Neural cell (in vitro differentiated cells): Measurements from ENCODE around the gene KIF20A. TPM values are rescaled to one million over a fixed set of nuclear protein-coding genes. Genes with fewer than 3 reads are reported as not detected.

Experiments used
- H2AFZ ChIP-seq: fragments of 200-600, 300-800 bp; sonication (generic), shearing (Covaris generic); 2 replicates; pipeline ENCODE4 v1.6.0; 2014; ENCODE audit warnings: low read depth, mild to moderate bottlenecking, antibody characterized with exemption, low read length, moderate library complexity
- H3F3A ChIP-seq: fragments of 200-600 bp; shearing (Covaris generic); 2 replicates; pipeline ENCODE4 v1.6.1; 2016; ENCODE audit warnings: mild to moderate bottlenecking, moderate library complexity, mixed read lengths, antibody characterized with exemption, low read length; ENCODE audit not compliant: insufficient read depth, poor library complexity, severe bottlenecking
- H3K27ac ChIP-seq: fragments of 200-600, 300-800 bp; sonication (generic), shearing (Covaris generic); 2 replicates; pipeline ENCODE4 v1.5.1; 2014; ENCODE audit warnings: mild to moderate bottlenecking, low read length, moderate library complexity
- H3K27me3 ChIP-seq: fragments of 300-800, 200-600 bp; sonication (generic), shearing (Covaris generic); 2 replicates; pipeline ENCODE4 v1.6.0; 2014; ENCODE audit warnings: mild to moderate bottlenecking, low read depth, low read length, moderate library complexity; ENCODE audit not compliant: insufficient read depth
- H3K36me3 ChIP-seq: fragments of 300-800, 200-600 bp; sonication (generic), shearing (Covaris generic); 2 replicates; pipeline ENCODE4 v1.5.1; 2014; ENCODE audit warnings: mild to moderate bottlenecking, antibody characterized with exemption, low read length, moderate library complexity; ENCODE audit not compliant: insufficient read depth
- H3K4me2 ChIP-seq: fragments of 300-800, 200-600 bp; sonication (generic), shearing (Covaris generic); 2 replicates; pipeline ENCODE4 v1.6.0; 2014; ENCODE audit warnings: mild to moderate bottlenecking, low read length
- H3K4me3 ChIP-seq: fragments of 300-800, 200-600 bp; sonication (generic), shearing (Covaris generic); 2 replicates; pipeline ENCODE4 v1.5.1; 2014; ENCODE audit warnings: mild to moderate bottlenecking, low read length, moderate library complexity
- H3K79me2 ChIP-seq: fragments of 200-600 bp; shearing (Covaris generic); replicated peaks from 2 replicates; pipeline ENCODE4 v1.6.0; 2014; ENCODE audit warnings: mild to moderate bottlenecking, low read length, moderate library complexity; ENCODE audit not compliant: insufficient read depth
- H3K9ac ChIP-seq: fragments of 300-800, 200-600 bp; sonication (generic), shearing (Covaris generic); 2 replicates; pipeline ENCODE4 v1.6.1; 2016; ENCODE audit warnings: mild to moderate bottlenecking, low read length, mixed read lengths
- H3K9me2 ChIP-seq: fragments of 200-600 bp; shearing (Covaris generic); 2 replicates; pipeline ENCODE4 v1.6.1; 2016; ENCODE audit warnings: mild to moderate bottlenecking, low read length, mixed read lengths; ENCODE audit not compliant: insufficient read depth
- H3K9me3 ChIP-seq: fragments of 200-600, 300-800 bp; sonication (generic), shearing (Covaris generic); 2 replicates; pipeline ENCODE4 v1.6.1; 2016; ENCODE audit warnings: mild to moderate bottlenecking, mixed run types, low read length, moderate library complexity, mixed read lengths
- H4K20me1 ChIP-seq: fragments of 200-600 bp; shearing (Covaris generic); 2 replicates; pipeline ENCODE4 v1.6.1; 2016; ENCODE audit warnings: mild to moderate bottlenecking, mixed run types; ENCODE audit not compliant: insufficient read depth
- CTCF ChIP-seq: fragments of 450-650 bp; IDR thresholded peaks from 2 replicates; pipeline ENCODE4 v1.5.1; 2014; ENCODE audit warnings: antibody characterized with exemption, mild to moderate bottlenecking, moderate library complexity; ENCODE audit not compliant: poor library complexity, severe bottlenecking
- EP300 ChIP-seq: fragments of 450-650 bp; conservative IDR thresholded peaks from 2 replicates; pipeline ENCODE4 v1.6.1; 2014; ENCODE audit warnings: antibody characterized with exemption, mild to moderate bottlenecking, moderate library complexity; ENCODE audit not compliant: poor library complexity, severe bottlenecking
- EZH2 ChIP-seq: fragments of 200-600, 300-800 bp; shearing (Covaris generic), sonication (generic); IDR thresholded peaks from 2 replicates; pipeline ENCODE4 v1.6.1; 2014; ENCODE audit warnings: antibody characterized with exemption, low read length, borderline replicate concordance, mild to moderate bottlenecking; ENCODE audit not compliant: insufficient read depth, poor library complexity, severe bottlenecking
- MXI1 ChIP-seq: fragments of 450-650 bp; conservative IDR thresholded peaks from 2 replicates; pipeline ENCODE4 v1.6.1; 2014; ENCODE audit warnings: antibody characterized with exemption, mild to moderate bottlenecking; ENCODE audit not compliant: poor library complexity, severe bottlenecking
- POLR2AphosphoS5 ChIP-seq: IDR thresholded peaks from 2 replicates; pipeline ENCODE4 v1.6.1; 2012
- RAD21 ChIP-seq: fragments of 450-650 bp; conservative IDR thresholded peaks from 2 replicates; pipeline ENCODE4 v1.6.1; 2014; ENCODE audit warnings: antibody characterized with exemption, mild to moderate bottlenecking, moderate library complexity
- SMC3 ChIP-seq: fragments of 450-650 bp; conservative IDR thresholded peaks from 2 replicates; pipeline ENCODE4 v1.6.1; 2014; ENCODE audit warnings: antibody characterized with exemption, mild to moderate bottlenecking, moderate library complexity; ENCODE audit not compliant: poor library complexity
- TAF1 ChIP-seq: IDR thresholded peaks from 2 replicates; pipeline ENCODE4 v1.6.1; 2012; ENCODE audit warnings: low read depth
- polyA plus RNA-seq: library from polyadenylated mRNA; depleted of rRNA; stranded (reverse); fragments of >200 nt; gene quantifications from 2 replicates; pipeline ENCODE4 v1.2.3, GENCODE V29; 2014
- TF ChIP-seq, protein P1 (sequence below): IDR thresholded peaks from 2 replicates; pipeline ENCODE4 v1.6.1; 2012; ENCODE audit warnings: borderline replicate concordance

KIF20A gene
- polyA plus RNA-seq, 1 donor from 2014 or later = 2.1 TPM

DNA sequence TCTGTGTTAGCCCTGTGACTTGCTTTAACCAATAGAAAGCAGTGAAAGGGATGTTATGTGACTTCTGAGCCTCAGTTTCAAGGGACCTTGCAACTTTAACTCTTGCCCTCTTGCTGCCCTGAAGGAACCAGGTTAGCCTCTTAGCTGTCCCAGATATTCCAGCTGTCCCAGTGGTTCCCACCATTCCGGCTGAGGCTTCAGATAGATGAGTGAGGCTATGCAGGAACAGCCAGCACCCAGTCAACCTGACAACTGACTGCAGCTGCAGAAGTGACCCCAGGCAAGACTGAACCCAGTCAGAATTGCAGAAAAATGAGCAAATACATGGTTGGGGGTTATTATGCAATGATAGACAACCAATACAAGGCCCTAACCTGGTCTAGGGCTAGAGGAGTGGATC, 44.6 kb downstream of the KIF20A start:
- H3K4me2 ChIP-seq = no peak overlapping the region
- no peaks in the 10 kb centered on the region for H3K9me3 ChIP-seq
- no peak overlapping the region for H3K27ac ChIP-seq
- no peak for TF ChIP-seq POLR2AphosphoS5
- TF ChIP-seq CTCF = no peak
- no peak for TF ChIP-seq EZH2
- TF ChIP-seq TAF1 = no peak
- TF ChIP-seq, protein P1, sequence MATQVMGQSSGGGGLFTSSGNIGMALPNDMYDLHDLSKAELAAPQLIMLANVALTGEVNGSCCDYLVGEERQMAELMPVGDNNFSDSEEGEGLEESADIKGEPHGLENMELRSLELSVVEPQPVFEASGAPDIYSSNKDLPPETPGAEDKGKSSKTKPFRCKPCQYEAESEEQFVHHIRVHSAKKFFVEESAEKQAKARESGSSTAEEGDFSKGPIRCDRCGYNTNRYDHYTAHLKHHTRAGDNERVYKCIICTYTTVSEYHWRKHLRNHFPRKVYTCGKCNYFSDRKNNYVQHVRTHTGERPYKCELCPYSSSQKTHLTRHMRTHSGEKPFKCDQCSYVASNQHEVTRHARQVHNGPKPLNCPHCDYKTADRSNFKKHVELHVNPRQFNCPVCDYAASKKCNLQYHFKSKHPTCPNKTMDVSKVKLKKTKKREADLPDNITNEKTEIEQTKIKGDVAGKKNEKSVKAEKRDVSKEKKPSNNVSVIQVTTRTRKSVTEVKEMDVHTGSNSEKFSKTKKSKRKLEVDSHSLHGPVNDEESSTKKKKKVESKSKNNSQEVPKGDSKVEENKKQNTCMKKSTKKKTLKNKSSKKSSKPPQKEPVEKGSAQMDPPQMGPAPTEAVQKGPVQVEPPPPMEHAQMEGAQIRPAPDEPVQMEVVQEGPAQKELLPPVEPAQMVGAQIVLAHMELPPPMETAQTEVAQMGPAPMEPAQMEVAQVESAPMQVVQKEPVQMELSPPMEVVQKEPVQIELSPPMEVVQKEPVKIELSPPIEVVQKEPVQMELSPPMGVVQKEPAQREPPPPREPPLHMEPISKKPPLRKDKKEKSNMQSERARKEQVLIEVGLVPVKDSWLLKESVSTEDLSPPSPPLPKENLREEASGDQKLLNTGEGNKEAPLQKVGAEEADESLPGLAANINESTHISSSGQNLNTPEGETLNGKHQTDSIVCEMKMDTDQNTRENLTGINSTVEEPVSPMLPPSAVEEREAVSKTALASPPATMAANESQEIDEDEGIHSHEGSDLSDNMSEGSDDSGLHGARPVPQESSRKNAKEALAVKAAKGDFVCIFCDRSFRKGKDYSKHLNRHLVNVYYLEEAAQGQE = no peak
- no peak for TF ChIP-seq MXI1
- TF ChIP-seq SMC3 = no peak
- TF ChIP-seq EP300 = no peak
- no peak for TF ChIP-seq RAD21
- H2AFZ ChIP-seq = no peak overlapping the region
- no peaks in the 10 kb centered on the region for H3K36me3 ChIP-seq
- H3K9me2 ChIP-seq = no peaks in the 10 kb centered on the region
- H3K4me3 ChIP-seq = no peak overlapping the region
- H3K79me2 ChIP-seq = no peaks in the 10 kb centered on the region
- H3F3A ChIP-seq = no peaks in the 10 kb centered on the region
- no peaks in the 10 kb centered on the region for H4K20me1 ChIP-seq
- H3K27me3 ChIP-seq = no peaks in the 10 kb centered on the region
- H3K9ac ChIP-seq = no peak overlapping the region

GRCh38 chr5:138224712-138225111, 45.8 kb downstream of the KIF20A start:
- TF ChIP-seq EP300 = no peak
- TF ChIP-seq MXI1 = no peak
- no peak for TF ChIP-seq POLR2AphosphoS5
- TF ChIP-seq CTCF = no peak
- TF ChIP-seq SMC3 = no peak
- no peak for TF ChIP-seq EZH2
- no peak for TF ChIP-seq RAD21
- TF ChIP-seq, protein P1 = no peak
- no peak for TF ChIP-seq TAF1
- Histone ChIP-seq H3K79me2 (no peaks in the 10 kb centered on the region), H3K9me3 (no peaks in the 10 kb centered on the region), H3K27me3 (no peaks in the 10 kb centered on the region), H3K27ac (no peak overlapping the region), H2AFZ (no peak overlapping the region), H3K9me2 (no peaks in the 10 kb centered on the region), H3K36me3 (no peaks in the 10 kb centered on the region), H4K20me1 (no peaks in the 10 kb centered on the region), H3K4me2 (no peak overlapping the region), H3F3A (no peaks in the 10 kb centered on the region), H3K9ac (no peak overlapping the region), H3K4me3 (no peak overlapping the region)
